HG02642 (cell line): ENCODE results near the gene PCSK2.

Source experiments
- ATAC-seq: cut with Tn5 transposase; IDR thresholded peaks from one replicate; pipeline ENCODE4 v1.9.1; 2021; ENCODE audit warnings: mild to moderate bottlenecking; ENCODE audit not compliant: unreplicated experiment, poor library complexity

Gene PCSK2

DNA sequence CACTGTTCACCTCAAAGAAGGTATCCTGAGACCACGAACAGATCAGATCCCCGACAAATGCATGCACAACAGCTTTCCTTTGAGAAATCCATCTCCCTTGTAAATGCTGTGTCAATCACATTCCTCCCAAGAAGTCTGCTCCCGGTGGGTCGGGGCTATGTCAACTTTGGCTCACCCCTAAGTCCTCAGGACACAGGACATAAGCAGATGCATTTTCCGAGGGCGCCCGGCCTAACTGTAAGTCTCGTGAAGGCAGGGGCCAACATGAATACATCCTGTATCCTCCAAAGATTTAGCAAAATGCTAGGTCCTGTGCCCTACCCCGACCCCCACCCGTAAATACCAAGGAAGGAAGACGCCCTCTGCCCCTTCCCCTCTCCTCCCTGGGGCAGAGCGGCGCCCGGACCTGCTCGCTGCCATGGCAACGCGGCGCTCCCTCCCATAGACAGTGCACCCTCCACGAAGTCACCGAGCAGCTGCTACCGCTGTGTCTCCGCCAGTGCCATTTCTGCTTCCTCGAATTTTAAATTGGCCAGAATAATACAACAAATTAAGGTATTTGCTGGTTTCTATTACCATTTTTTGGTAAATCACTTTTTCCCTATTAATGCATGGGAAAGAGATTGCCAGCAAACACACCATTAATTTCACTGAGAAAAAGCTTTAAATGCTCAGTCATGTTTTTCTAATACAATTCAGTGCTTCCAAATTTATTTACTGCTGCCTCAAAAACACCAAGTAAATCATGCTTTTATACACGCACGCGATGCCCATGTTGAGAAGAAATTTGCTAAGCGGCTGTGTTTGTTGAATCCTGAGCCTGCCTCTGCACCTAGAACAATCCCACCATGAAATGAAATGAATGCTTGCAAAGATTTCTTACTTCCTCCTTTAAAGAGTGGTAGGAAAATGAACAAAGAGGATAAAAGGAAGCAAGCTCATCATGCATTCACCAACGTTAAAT is 100.6 kb downstream of the PCSK2 start:
- ATAC-seq: no peak

DNA sequence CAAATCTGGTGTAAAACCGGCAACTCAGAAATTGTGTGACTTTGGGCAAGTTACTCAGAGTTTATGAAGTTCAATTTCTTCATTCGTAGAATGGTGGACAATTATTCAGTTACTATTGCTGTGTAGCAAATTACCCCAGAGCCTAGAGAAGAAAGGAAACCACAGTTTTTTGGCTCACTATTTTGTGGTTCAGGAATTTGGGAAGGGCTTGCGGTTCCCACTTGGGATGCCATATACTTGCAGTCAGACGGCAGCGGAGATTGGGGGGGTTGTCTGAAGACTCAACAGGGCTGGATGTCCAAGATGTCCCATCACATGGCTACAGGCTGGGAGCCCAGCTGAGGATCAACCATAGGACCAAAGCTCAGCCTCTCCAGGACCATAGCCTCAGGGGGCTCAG is 108.1 kb downstream of the PCSK2 start:
- ATAC-seq: no peak

DNA sequence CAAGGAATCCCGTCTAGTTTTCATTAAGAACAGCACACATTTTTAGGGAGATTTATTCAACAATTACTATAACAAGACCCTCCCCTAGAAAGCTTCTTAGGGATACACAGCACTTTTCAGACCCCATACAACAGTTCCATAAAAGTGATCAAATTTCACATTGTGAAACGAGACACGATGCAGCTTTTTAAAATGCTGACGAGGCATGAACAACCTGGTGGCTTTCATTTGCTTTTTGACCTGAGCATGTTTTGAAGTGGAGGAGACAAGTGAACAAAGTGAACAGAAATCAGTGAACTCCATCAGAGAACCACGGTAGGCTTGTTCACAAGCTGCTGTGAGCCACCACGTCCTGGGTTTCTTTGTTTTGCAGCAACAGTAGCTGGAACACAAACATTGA is 112.2 kb downstream of the PCSK2 start:
- ATAC-seq: no peak

DNA sequence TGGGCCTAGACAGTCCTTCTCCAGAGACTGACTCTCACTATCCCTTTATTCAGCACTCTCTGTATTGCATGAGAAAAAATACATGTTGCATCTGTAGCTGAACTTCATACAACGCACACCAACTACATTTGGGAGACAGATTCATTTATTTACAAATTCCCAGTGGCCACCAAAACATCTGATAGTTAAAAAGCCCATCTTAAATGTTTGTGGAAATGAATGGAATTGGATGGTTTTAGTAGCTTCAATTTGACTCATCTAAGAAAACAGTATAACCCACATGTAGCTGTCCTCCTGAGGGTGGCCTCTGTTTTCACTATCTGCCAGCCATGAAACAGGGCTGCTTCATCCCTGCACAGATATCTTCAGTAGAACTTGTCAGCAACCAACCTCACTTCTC is 116.3 kb downstream of the PCSK2 start:
- ATAC-seq: no peak

GRCh38 chr20:17343656-17344452 is 117.0 kb downstream of the PCSK2 start:
- ATAC-seq: no peak

GRCh38 chr20:17344790-17345189 is 118.0 kb downstream of the PCSK2 start:
- no peak for ATAC-seq

GRCh38 chr20:17345321-17345720 is 118.5 kb downstream of the PCSK2 start:
- no peak for ATAC-seq

DNA sequence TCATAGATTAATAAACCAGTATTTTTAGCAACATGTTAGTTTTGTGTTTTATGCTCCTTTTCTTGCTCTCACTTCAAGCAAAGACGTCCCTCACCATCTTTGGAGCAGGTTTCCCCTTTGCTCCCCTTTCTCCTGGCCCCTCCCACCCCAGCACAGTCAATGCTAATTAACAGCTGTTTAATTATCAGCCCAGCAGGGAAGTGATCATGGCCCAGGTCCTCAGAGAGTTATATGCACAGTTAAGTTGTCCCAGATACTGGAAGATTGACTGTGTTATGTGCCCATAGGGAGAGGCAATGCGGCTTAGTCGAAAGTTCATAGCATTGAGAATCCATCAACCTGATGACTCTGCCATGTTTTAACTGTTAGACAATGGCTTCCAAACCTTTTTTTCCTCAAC is 123.5 kb downstream of the PCSK2 start:
- ATAC-seq: no peak

- ATAC-seq: no peak
Observed at GRCh38 chr20:17357238-17357637, 130.4 kb downstream of the PCSK2 start.

GRCh38 chr20:17358854-17359253 is 132.0 kb downstream of the PCSK2 start:
- no peak for ATAC-seq

DNA sequence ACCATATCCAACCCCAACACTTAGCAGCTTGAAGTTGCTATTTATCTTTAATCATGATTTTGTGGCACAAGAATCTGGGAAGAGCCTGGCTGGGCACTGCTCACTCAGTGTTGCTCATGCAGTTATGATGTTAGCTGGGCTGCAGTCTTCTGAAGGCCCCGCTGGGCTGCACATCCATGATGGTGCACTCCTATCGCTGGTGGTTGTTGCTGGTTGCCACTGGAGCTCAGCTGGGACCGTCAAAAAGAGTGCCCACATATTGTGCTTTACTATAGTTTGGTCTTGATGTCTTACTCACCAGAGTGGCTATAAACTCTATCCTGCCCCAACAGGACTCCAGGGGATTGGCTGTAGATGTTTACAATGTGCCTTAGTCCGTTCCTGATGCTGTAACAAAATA is 137.8 kb downstream of the PCSK2 start:
- ATAC-seq: no peak

DNA sequence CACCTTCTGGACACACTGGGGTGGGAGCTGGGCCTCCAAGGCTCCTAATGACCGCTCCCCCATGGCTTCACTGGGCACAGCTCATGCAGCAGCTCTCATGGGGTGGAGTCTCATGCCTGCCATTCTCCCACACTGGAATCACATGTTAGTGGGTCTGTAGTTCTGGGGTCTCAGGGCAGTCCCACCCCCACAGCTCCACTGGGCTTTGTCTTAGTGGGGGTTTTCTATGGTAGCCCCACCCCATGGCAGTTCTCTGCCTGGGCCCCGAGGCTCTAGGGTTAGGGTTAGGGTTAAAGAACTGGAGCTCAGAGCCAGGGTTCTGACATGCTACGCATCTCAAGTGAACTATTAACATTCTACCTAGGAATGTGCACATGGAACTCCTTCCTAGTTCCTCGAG is 139.0 kb downstream of the PCSK2 start:
- ATAC-seq: no peak

DNA sequence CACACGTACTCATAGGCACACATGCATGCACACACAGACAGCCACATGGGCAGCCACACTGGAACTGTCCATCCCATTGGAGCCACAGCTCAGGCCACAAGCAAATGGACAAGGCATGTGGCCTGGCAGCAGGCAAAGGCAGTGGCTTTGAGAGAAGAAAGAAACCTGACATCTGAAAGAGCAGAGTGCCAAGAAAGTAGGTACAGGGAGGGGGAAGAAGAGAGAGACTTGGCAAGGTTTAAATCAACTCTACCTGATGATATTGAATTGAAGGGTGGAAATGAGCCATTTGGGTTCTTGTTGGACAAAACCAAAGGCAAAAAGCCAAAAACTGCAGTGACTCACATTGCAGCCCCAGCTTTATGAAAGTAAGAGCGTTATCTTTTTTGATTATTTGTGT is 142.7 kb downstream of the PCSK2 start:
- no peak for ATAC-seq

GRCh38 chr20:17372806-17373440 is 146.1 kb downstream of the PCSK2 start:
- no peak for ATAC-seq

- no peak for ATAC-seq
Observed at GRCh38 chr20:17374086-17374485, 147.2 kb downstream of the PCSK2 start.

DNA sequence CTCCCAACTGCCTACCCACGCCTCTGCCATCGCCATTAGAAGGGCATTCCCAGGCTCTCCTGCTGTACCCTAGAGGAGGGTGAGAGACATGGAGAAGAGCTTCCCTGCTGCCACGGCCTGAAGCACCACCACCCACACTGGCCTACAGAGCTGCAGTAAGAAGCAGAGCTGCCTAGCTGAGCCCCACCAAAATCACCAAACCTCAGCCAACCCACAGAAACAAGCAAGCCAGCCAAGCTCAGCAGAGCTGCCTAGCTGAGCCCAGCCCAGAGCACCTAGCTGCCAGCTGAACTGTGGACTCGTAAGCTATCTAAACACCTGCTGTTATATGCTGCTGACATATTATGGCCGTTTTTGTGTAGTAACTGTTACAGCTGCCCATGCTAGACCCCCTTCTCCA is 149.2 kb downstream of the PCSK2 start:
- ATAC-seq: no peak

GRCh38 chr20:17377231-17377630 is 150.4 kb downstream of the PCSK2 start:
- ATAC-seq: no peak

DNA sequence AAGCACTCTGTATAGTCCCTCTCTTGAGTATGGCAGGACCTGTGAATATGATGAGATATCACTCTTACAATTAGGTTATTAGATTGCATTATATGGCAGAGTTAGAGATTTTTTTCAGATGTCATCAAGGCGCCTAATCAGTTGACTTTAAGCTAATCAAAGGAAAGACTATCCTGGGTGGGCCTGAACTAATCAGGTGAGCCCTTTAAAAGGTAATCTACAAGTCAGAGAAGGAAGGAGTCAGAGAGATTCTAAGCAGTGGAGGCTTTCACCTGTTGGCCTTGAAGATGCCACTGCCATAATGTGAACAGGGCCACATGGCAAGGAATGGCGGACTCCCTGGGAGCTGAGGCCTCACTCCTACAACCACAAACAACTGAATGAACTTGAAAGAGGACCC is 152.8 kb downstream of the PCSK2 start:
- ATAC-seq: no peak

DNA sequence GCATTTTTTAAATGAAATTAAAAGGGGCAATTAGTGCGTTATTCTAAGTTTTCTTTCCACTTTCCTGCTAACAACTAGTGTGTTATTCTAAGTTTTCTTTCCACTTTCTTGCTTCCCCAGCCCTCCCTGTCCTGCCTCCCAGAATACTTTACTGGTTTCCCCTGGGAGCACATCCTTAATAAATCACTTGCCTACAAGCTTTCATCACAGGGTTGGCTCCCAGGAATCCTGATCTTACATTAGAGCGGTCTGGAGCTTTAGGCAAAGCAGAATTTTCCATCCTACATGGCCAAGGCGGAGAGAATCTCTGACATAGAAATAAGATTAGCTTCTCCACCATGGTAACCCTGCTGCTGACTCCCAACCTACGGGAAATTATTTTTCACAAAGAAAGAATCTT is 154.0 kb downstream of the PCSK2 start:
- no peak for ATAC-seq

DNA sequence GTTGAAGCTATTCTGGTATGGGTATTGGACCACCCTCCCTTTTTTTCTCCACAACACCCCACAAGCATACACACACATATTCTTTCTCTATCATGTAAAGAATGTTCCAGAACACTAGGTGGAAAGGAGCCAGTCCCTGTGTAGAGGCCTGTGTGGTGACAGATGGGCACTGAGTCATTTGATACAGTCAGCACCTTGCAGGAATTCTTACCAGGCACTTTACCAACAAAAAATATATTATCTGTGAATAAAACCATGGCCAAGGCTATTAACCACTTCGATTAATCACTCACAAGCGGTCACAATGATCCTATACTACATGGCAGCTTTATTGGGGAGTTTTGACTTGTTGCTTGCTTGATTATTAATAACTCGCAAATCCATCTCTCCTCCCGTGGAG is 154.9 kb downstream of the PCSK2 start:
- ATAC-seq: no peak

DNA sequence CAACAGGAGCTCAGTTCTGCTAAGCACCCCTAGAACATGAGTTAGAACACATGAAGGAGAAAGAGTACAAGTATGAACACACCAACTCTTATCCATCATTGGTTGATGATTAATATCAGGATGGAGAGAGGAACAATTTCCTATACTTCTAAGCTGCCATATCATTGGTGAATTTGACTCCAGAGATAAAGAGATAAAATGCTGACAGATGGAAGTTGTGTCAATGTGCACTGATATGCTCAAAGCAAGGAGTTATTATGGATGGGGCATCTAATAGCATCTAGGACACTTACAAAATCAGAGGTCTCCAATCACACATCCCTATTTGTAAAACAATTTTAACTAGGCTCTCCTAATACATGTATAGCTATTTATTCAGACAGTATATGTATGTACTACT is 159.0 kb downstream of the PCSK2 start:
- no peak for ATAC-seq
